Heart left ventricle (tissue), 16 donors: ENCODE measurements around the gene ZDHHC4. TPM values are rescaled to one million over a fixed set of nuclear protein-coding genes. Genes with fewer than 3 reads are reported as not detected.

Source experiments
- ATAC-seq, 4 donors: fragments of 200-7000 bp; cut with Tn5 transposase; one replicate each; pipeline ENCODE4 v1.9.1; 2020 to 2022; ENCODE audit warnings: moderate library complexity in 4 of 4, mild to moderate bottlenecking in 3 of 4, moderate number of reproducible peaks in 1 of 4
- DNase-seq, 5 donors: peaks; one replicate each; pipeline ENCODE4 v3.0.0-alpha.2; 2020
- H3K27ac ChIP-seq, 12 donors: fragments of 200-600 bp; sonication (generic) in 4 of 12; one replicate each; pipeline versions ENCODE4 v1.5.0 to v1.8.0; 2016 to 2022; ENCODE audit warnings: mild to moderate bottlenecking in 2 of 12
- H3K27me3 ChIP-seq, 9 donors: fragments of 200-600 bp; sonication (generic) in 2 of 9; one replicate each; pipeline versions ENCODE4 v1.5.1 to v1.8.0; 2016 to 2022; ENCODE audit warnings: mild to moderate bottlenecking in 3 of 9
- H3K36me3 ChIP-seq, 9 donors: fragments of 200-600 bp; sonication (generic) in 2 of 9; one replicate each; pipeline versions ENCODE4 v1.5.0 to v1.8.0; 2018 to 2022; ENCODE audit warnings: mild to moderate bottlenecking in 2 of 9
- H3K4me1 ChIP-seq, 12 donors: fragments of 200-600 bp; sonication (generic) in 4 of 12; one replicate each; pipeline versions ENCODE4 v1.5.0 to v1.8.0; 2016 to 2022; ENCODE audit warnings: mild to moderate bottlenecking in 3 of 12
- H3K4me3 ChIP-seq, 12 donors: fragments of 200-600 bp; sonication (generic) in 4 of 12; one replicate each; pipeline versions ENCODE4 v1.5.0 to v1.8.0; 2017 to 2022; ENCODE audit warnings: mild to moderate bottlenecking in 9 of 12, moderate library complexity in 4 of 12
- H3K9me3 ChIP-seq, 12 donors: fragments of 200-600 bp; sonication (generic) in 4 of 12; one replicate each; pipeline versions ENCODE4 v1.5.0 to v1.8.0; 2016 to 2022; ENCODE audit warnings: mild to moderate bottlenecking in 1 of 12
- CTCF ChIP-seq, 12 donors: fragments of 200-600 bp; sonication (generic) in 4 of 12; IDR thresholded peaks; one replicate each; pipeline versions ENCODE4 v1.5.0 to v1.8.0; 2018 to 2022; ENCODE audit warnings: antibody characterized with exemption in 12 of 12, mild to moderate bottlenecking in 5 of 12
- POLR2A ChIP-seq, 2 donors: fragments of 450-650 bp; IDR thresholded peaks; one replicate each; pipeline ENCODE4 v1.6.1; 2017; ENCODE audit warnings: antibody characterized with exemption in 2 of 2, mild to moderate bottlenecking in 2 of 2, moderate library complexity in 2 of 2
- WGBS, 4 donors: extraction: QIAGEN DNeasy Blood & Tissue Kit in 2 of 4; methylation state at CpG; one replicate each; pipeline versions ENCODE4 v1.1.5 to v1.1.7; 2013 to 2018; 5-methylcytosine and 5-hydroxymethylcytosine counted together
- intact Hi-C, 10 donors: fragments of 100-400 bp; cut with DNase I; formaldehyde crosslinking; loops; one replicate each; pipeline versions ENCODE4 v1.11.1 to v1.14.2; 2022
- long read RNA-seq, 3 donors: library from polyadenylated mRNA; unstranded; transcript quantifications; one replicate each; pipeline ENCODE4 v2.0.0, GENCODE V29; 2020 to 2021
- polyA plus RNA-seq, 2 donors: library from polyadenylated mRNA; stranded (reverse); fragments of 200-250 nt; gene quantifications; one replicate each; pipeline ENCODE4 v1.2.3, GENCODE V29; 2013
- total RNA-seq, 9 donors: library from RNA; depleted of rRNA in 2 of 9; stranded (reverse); fragments of >200 nt in 2 of 9; fragmentation: NEBNext Ultra II Directional in 3 of 9; extraction: Animal tissue kit (Norgen Biotek cat#: 25700) in 3 of 9; gene quantifications; one replicate each; pipeline versions ENCODE4 v1.1.0 to v1.2.4, GENCODE V29; 2016 to 2023
- donor health status: ischemic (EF 13 %, LVEDD 7.1; RV severe dilation, severe dysfunction).
- donor health status: healthy with polysubstance abuse.
- donor health status: DM: no; HTN: yes; CAD: no.
- donor health status: DM: no; HTN: no; CAD: no.
- donor health status: ischemic (EF 25% LVEDD 6.9; RV normal size, moderate dysfunction).
- donor health status: ischemic (EF 25% LVEDD 5.7; RV mildly dilated, moderate dysfunction).
- donor health status: healthy.
- donor health status: DM: yes; HTN: yes; CAD: no.
- donor health status: ischemic (EF 35%, LVEDD 5.7; RV mildly dilated, moderate dysfunction).
- donor health status: nonischemic (EF 11% LVEDD 7.7; RV severe dilation, severe dysfunction).
- donor health status: DM: yes; HTN: yes; CAD: no.
- donor health status: PGD.
- donor health status: ischemic (EF 29% LVEDD 5.4; RV normal size, mild dysfunction).
- donor health status: nonischemic (EF 23%, LVEDD 6.1; RV moderate dilation, normal function).

The ZDHHC4 gene
- total RNA-seq (10 to 100 TPM; 26.2 to 45.5 (median 37.8) TPM), polyA plus RNA-seq (10 to 100 TPM; 32.1 to 48.4 TPM)
- long read RNA-seq, donor 1, transcript ZDHHC4-201 (8 exons, 1,259 nt) = major isoform, 13 of 34 reads
- long read RNA-seq, donor 1, transcript ZDHHC4-205 (8 exons, 1,552 nt) = minor isoform, 5 of 34 reads
- long read RNA-seq, donor 1, partial matches to known transcripts = 5 of 34 reads
- long read RNA-seq, donor 1, other reads (novel, unspliced or antisense) = 6 of 34 reads
- long read RNA-seq, donor 2, transcript ZDHHC4-206 (8 exons, 1,348 nt) = minor isoform, 11 of 132 reads
- long read RNA-seq, donor 2, transcript ZDHHC4-205 (8 exons, 1,552 nt) = minor isoform, 17 of 132 reads
- long read RNA-seq, donor 2, transcript ZDHHC4-201 (8 exons, 1,259 nt) = major isoform, 67 of 132 reads
- long read RNA-seq, donor 2, partial matches to known transcripts = 6 of 132 reads
- long read RNA-seq, donor 2, other reads (novel, unspliced or antisense) = 21 of 132 reads
- long read RNA-seq, donor 3, transcript ZDHHC4-205 (8 exons, 1,552 nt) = minor isoform, 11 of 41 reads
- long read RNA-seq, donor 3, transcript ZDHHC4-201 (8 exons, 1,259 nt) = major isoform, 16 of 41 reads
- long read RNA-seq, donor 3, partial matches to known transcripts = 5 of 41 reads
- long read RNA-seq, donor 3, other reads (novel, unspliced or antisense) = 3 of 41 reads

GRCh38 chr7:6577369-6578113 lies at the start of gene ZDHHC4:
Gene ZDHHC4, plus strand, starts transcription at chr7:6577454. Its CDS starts 3,108 bp downstream, at chr7:6580562.
- intact Hi-C loops = loop anchor here in 4 of 10 donors (1.0 to 10.0 kb wide), 4 partner anchors 12 to 155 kb away; partner anchors contain the start of gene ZNF12 (in 1 of the 4)
- peak; percentile 97 to 99 (median 98) for ATAC-seq
- DNase-seq = peak; percentile 91 to 96 (median 94)
- Histone ChIP-seq H3K4me3 (peak within 1 kb of the TSS; percentile 5 to 93 (median 72)), H3K27ac (peak within 1 kb of the TSS; percentile 87 to 98 (median 92)), H3K4me1 (peaks cover 0 to 16% (median 5%) of the 10 kb centered on the region in 12 donors), H3K9me3 (no peaks in the 10 kb centered on the region), H3K27me3 (no peaks in the 10 kb centered on the region), H3K36me3 (peaks cover 0 to 31% (median 25%) of the 10 kb centered on the region in 9 donors)
- TF ChIP-seq CTCF (IDR thresholded peaks at IDR 0.05) (peak in 1 of 12 donors; percentile 18), POLR2A (IDR thresholded peaks at IDR 0.05) (peak; percentile 61 to 88)
- 17 to 24% (median 20%) methylated on average over 42 to 51 of the region's 51 CpGs for WGBS, 4 donors

- no peak for TF ChIP-seq CTCF (IDR thresholded peaks at IDR 0.05)
- no peak for TF ChIP-seq POLR2A (IDR thresholded peaks at IDR 0.05)
- DNase-seq (no peak), ATAC-seq (no peak)
- H3K36me3 ChIP-seq = no peaks in the 10 kb centered on the region
- H3K27me3 ChIP-seq = peaks cover 21 to 84% (median 47%) of the 10 kb centered on the region in 9 donors
- 60 to 73% (median 68%) methylated on average over 12 to 13 of the region's 13 CpGs for WGBS, 4 donors
- no peak overlapping the region for H3K27ac ChIP-seq
- intact Hi-C loops = no loop called here
- no peak overlapping the region for H3K4me3 ChIP-seq
- H3K9me3 ChIP-seq = no peaks in the 10 kb centered on the region
- peaks cover 0 to 21% (median 0%) of the 10 kb centered on the region in 12 donors for H3K4me1 ChIP-seq
These were observed 48.7 kb upstream of the ZDHHC4 start for GRCh38 chr7:6528401-6529130.

GRCh38 chr7:6529643-6530042 lies 47.6 kb upstream of the ZDHHC4 start:
- Histone ChIP-seq H3K27ac (no peak overlapping the region), H3K4me3 (no peak overlapping the region), H3K27me3 (peaks cover 21 to 83% (median 47%) of the 10 kb centered on the region in 9 donors), H3K36me3 (no peaks in the 10 kb centered on the region), H3K9me3 (no peaks in the 10 kb centered on the region), H3K4me1 (peaks cover 0 to 21% (median 0%) of the 10 kb centered on the region in 12 donors)
- no peak for ATAC-seq
- WGBS, 4 donors = 57 to 60% (median 58%) methylated on average over 5 to 6 of the region's 6 CpGs
- no peak for DNase-seq
- intact Hi-C loops = no loop called here
- TF ChIP-seq POLR2A (IDR thresholded peaks at IDR 0.05) (no peak), CTCF (IDR thresholded peaks at IDR 0.05) (no peak)
